SK-N-DZ (cell line): ENCODE results near the gene C3orf49. TPM values are rescaled to one million over a fixed set of nuclear protein-coding genes. Genes with fewer than 3 reads are reported as not detected.

Source experiments
- DNase-seq: peaks from one replicate; pipeline ENCODE4 v3.0.0-alpha.2; 2015; ENCODE audit warnings: low spot score
- polyA plus RNA-seq, 2 experiments: library from polyadenylated mRNA; depleted of rRNA; stranded (reverse); fragments of >200 nt; gene quantifications; 2 replicates each; pipeline ENCODE4 v1.2.3, GENCODE V29; 2014

The C3orf49 gene
- not detected in 2 replicates for polyA plus RNA-seq (2014; cell fraction: cytosol; rRNA removed)
- polyA plus RNA-seq (2014; cell fraction: nucleus; rRNA removed) = not detected in 2 replicates

GRCh38 chr3:63819151-63819398 lies at the start of gene C3orf49:
Gene C3orf49 (plus strand): TSS chr3:63819299. CDS start chr3:63819472, 173 bp downstream.
- DNase-seq = no peak

- DNase-seq = no peak
Observed at GRCh38 chr3:63774781-63775180, 44.3 kb upstream of the C3orf49 start.

- DNase-seq = no peak
Observed at GRCh38 chr3:63779227-63779626, 39.9 kb upstream of the C3orf49 start.

- DNase-seq = no peak
Observed at GRCh38 chr3:63791974-63792373, 27.1 kb upstream of the C3orf49 start.

GRCh38 chr3:63795438-63795837 lies 23.7 kb upstream of the C3orf49 start:
- no peak for DNase-seq

GRCh38 chr3:63798544-63798943 lies 20.6 kb upstream of the C3orf49 start:
- DNase-seq = no peak

GRCh38 chr3:63798949-63799348 lies 20.1 kb upstream of the C3orf49 start:
- DNase-seq = no peak

- DNase-seq = no peak
Observed at GRCh38 chr3:63800097-63800496, 19.0 kb upstream of the C3orf49 start.

- DNase-seq = no peak
Observed at GRCh38 chr3:63803911-63804310, 15.2 kb upstream of the C3orf49 start.

- DNase-seq = no peak
Observed at GRCh38 chr3:63807961-63808565, 11.0 kb upstream of the C3orf49 start.

GRCh38 chr3:63808633-63809032 lies 10.5 kb upstream of the C3orf49 start:
- DNase-seq = no peak

GRCh38 chr3:63809607-63810006 lies 9.5 kb upstream of the C3orf49 start:
- no peak for DNase-seq

- DNase-seq = no peak
Observed at GRCh38 chr3:63814237-63814636, 4.9 kb upstream of the C3orf49 start.

GRCh38 chr3:63817225-63817624 lies 1.9 kb upstream of the C3orf49 start:
- no peak for DNase-seq

GRCh38 chr3:63818282-63819150 lies 583 bp upstream of the C3orf49 start:
- peak; percentile 20 for DNase-seq

- no peak for DNase-seq
Observed at GRCh38 chr3:63824309-63824708, 5.2 kb downstream of the C3orf49 start.

GRCh38 chr3:63830526-63830925 lies 11.4 kb downstream of the C3orf49 start:
- DNase-seq = no peak

GRCh38 chr3:63832395-63832794 lies 13.3 kb downstream of the C3orf49 start:
- DNase-seq = no peak

GRCh38 chr3:63841704-63842103 lies 22.6 kb downstream of the C3orf49 start:
- DNase-seq = no peak

- no peak for DNase-seq
Observed at GRCh38 chr3:63842127-63842526, 23.0 kb downstream of the C3orf49 start.

- no peak for DNase-seq
Observed at GRCh38 chr3:63845215-63845614, 26.1 kb downstream of the C3orf49 start.

- no peak for DNase-seq
Observed at GRCh38 chr3:63847718-63848450, 28.8 kb downstream of the C3orf49 start.

GRCh38 chr3:63849175-63849574 lies 30.1 kb downstream of the C3orf49 start:
- DNase-seq = no peak
